ENCODE data around the gene AUTS2. TPM values are rescaled to one million over a fixed set of nuclear protein-coding genes. Genes with fewer than 3 reads are reported as not detected.

Gene AUTS2
- total RNA-seq, 3 donors from 2014 or later, result 31.2 to 67.6 (median 36.5) TPM

- no peaks in the 10 kb centered on the region for H3K36me3 ChIP-seq (ENCODE audit: low read depth)
- DNase-seq, result no peak
- no peak overlapping the region for H3K4me3 ChIP-seq
- H3K9me3 ChIP-seq, result no peaks in the 10 kb centered on the region
- TF ChIP-seq CTCF (IDR thresholded peaks at IDR 0.05), result no peak
- no peak for ATAC-seq
- H3K4me1 ChIP-seq (ENCODE audit: low read depth), result no peaks in the 10 kb centered on the region
- intact Hi-C loops (cut with DNase I, micrococcal nuclease), result no loop called here
Measured at GRCh38 chr7:69790977-69791724, 192.9 kb downstream of the AUTS2 start.

- Histone ChIP-seq H3K4me3 (no peak overlapping the region), H3K4me1 (ENCODE audit: low read depth) (no peaks in the 10 kb centered on the region), H3K36me3 (ENCODE audit: low read depth) (no peaks in the 10 kb centered on the region), H3K9me3 (no peaks in the 10 kb centered on the region)
- ATAC-seq (no peak), DNase-seq (no peak)
- intact Hi-C loops (cut with DNase I, micrococcal nuclease), result no loop called here
- TF ChIP-seq CTCF (IDR thresholded peaks at IDR 0.05), result no peak
Measured at GRCh38 chr7:69791739-69792138, 193.5 kb downstream of the AUTS2 start.

GRCh38 chr7:69795932-69796331 lies 197.7 kb downstream of the AUTS2 start:
- no peak for TF ChIP-seq CTCF (IDR thresholded peaks at IDR 0.05)
- DNase-seq, result no peak
- no peak for ATAC-seq
- H3K9me3 ChIP-seq, result no peaks in the 10 kb centered on the region
- H3K36me3 ChIP-seq (ENCODE audit: low read depth), result no peaks in the 10 kb centered on the region
- H3K4me3 ChIP-seq, result no peak overlapping the region
- no peaks in the 10 kb centered on the region for H3K4me1 ChIP-seq (ENCODE audit: low read depth)
- intact Hi-C loops (cut with DNase I, micrococcal nuclease), result no loop called here

- ATAC-seq (no peak), DNase-seq (no peak)
- no peaks in the 10 kb centered on the region for H3K36me3 ChIP-seq (ENCODE audit: low read depth)
- no peak for TF ChIP-seq CTCF (IDR thresholded peaks at IDR 0.05)
- no peaks in the 10 kb centered on the region for H3K9me3 ChIP-seq
- no peak overlapping the region for H3K4me3 ChIP-seq
- no peaks in the 10 kb centered on the region for H3K4me1 ChIP-seq (ENCODE audit: low read depth)
- intact Hi-C loops (cut with DNase I, micrococcal nuclease), result no loop called here
Measured at GRCh38 chr7:69796416-69796815, 198.1 kb downstream of the AUTS2 start.

- Histone ChIP-seq H3K9me3 (no peaks in the 10 kb centered on the region), H3K36me3 (ENCODE audit: low read depth) (no peaks in the 10 kb centered on the region), H3K4me3 (no peak overlapping the region), H3K4me1 (ENCODE audit: low read depth) (no peaks in the 10 kb centered on the region)
- DNase-seq (no peak), ATAC-seq (no peak)
- intact Hi-C loops (cut with DNase I, micrococcal nuclease), result no loop called here
- TF ChIP-seq CTCF (IDR thresholded peaks at IDR 0.05), result no peak
Measured at GRCh38 chr7:69799048-69799697, 200.9 kb downstream of the AUTS2 start.
